AML-193 (cell line): Measurements from ENCODE around the gene OVOL1.

ENCODE experiments used
- DNase-seq, 2 experiments: peaks; one replicate each; lab custom pipeline; 2025; lab: John Stamatoyannopoulos, UW

Gene OVOL1

DNA sequence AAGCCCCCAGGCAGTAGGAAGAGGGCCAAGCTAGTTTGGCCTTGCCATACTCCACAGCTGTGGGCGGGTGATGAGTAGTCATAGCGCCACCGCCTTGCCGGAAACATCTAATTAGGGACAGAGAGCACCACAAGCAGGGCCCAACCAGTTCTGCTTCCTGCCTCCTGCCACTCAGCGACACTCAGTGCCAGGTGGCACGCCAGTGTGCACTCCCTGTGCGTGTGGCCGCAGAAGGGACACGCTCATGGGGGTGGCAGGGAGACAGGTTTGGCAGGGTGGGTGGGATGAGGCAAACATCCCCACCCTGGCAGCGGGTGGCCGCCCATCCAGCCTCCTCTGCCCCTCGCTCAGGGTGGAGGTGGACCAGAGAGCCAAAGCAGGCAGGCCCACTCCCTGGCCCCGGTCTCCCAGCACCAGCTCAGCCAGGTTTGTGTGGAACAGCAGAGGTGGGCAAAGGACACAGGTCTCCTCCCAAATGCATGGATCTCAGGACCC is 4.9 kb downstream of the OVOL1 start:
- DNase-seq: peak; percentile 10 to 28

DNA sequence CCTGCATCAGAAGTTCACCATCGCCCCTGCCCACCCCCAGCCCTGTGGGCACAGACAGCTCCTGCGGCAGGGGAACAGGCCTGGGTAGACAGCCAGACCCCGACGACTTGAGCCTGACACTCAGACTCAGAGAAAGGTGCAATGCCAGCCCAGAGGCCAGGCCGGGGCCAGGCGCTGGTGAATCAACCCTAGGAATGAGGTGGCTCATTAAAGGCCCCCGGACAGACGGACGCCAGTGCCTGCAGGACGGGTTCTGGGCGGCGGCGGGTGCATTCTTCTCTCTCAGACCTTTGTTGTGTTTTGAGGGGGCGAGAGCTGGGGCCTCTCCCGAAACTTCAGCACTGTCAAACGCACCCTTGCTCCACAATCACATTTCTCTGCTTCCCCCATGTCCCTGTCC is 5.6 kb downstream of the OVOL1 start:
- DNase-seq: no peak

GRCh38 chr11:65793144-65793581 is 6.3 kb downstream of the OVOL1 start:
- no peak for DNase-seq

DNA sequence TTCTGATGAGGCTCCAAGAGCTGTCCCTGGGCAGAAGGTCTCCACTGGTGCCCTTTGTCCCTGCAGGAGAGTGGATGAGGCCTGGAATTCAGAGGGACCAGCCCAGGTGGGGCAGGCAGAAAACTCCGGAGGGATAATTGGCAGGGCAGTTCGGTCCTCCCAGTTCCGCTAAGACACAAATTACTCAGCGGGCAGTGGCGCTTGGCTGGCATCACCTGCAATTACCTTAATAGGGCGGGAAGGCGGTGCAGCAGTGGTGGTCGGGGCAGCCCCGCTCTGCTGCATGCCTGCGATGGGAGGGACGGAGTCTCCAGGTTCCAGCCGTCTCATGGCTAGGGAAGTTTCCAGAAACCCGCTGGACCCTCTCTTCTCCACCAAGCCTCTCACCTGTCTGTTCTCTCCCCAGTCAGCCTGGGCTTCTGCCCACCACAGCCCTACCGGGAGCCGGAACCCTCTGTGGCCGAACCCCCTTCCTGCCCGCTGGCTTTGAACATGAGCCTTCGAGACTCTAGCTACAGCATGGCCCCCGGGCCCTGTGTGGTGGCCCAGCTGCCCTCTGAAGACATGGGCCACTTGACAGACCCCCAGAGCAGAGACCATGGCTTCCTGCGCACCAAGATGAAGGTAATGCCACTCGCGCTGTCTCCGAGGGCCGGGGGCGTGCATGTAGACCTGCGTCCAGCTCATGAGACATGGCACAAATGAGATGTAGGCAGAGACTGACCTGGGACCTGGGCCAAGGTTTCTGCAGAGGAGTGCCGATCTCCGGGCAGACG is 7.0 kb downstream of the OVOL1 start:
- DNase-seq: no peak

DNA sequence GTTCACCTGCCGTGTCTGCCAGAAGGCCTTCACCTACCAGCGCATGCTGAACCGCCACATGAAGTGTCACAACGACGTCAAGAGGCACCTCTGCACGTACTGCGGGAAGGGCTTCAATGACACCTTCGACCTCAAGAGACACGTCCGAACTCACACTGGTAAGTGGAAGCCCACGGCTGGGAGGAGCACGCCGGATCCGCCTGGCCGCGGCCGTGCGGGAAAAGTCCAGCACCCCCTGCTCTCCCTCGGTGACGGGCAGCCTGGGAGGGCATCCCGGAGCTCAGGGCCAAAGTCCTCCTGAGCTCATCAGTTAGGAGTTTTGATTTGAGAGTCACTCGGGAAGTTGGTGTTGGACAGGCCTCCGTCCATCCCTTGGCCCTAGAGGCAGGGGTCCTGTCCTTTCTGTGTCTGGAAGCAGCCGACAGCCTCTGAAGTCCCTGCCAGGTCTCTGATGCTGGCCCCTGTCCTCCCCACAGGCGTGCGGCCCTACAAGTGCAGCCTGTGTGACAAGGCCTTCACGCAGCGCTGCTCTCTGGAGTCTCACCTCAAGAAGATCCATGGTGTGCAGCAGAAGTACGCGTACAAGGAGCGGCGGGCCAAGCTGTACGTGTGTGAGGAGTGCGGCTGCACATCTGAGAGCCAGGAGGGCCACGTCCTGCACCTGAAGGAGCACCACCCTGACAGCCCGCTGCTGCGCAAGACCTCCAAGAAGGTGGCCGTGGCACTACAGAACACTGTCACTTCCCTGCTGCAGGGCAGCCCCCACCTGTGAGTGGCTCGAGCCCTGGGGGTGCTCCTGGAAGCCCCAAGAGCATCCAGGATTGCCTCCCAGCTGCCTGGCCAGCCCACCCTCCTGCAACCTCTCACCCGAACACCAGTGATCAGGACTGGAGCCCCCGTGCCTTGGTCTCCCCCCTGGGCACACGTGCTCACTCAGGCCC is 8.0 kb downstream of the OVOL1 start:
- DNase-seq: no peak

GRCh38 chr11:65796726-65797601 is 10.1 kb downstream of the OVOL1 start:
- DNase-seq: no peak

- no peak for DNase-seq
These were observed 10.8 kb downstream of the OVOL1 start for GRCh38 chr11:65797711-65798110.

GRCh38 chr11:65798882-65799281 is 12.0 kb downstream of the OVOL1 start:
- no peak for DNase-seq

DNA sequence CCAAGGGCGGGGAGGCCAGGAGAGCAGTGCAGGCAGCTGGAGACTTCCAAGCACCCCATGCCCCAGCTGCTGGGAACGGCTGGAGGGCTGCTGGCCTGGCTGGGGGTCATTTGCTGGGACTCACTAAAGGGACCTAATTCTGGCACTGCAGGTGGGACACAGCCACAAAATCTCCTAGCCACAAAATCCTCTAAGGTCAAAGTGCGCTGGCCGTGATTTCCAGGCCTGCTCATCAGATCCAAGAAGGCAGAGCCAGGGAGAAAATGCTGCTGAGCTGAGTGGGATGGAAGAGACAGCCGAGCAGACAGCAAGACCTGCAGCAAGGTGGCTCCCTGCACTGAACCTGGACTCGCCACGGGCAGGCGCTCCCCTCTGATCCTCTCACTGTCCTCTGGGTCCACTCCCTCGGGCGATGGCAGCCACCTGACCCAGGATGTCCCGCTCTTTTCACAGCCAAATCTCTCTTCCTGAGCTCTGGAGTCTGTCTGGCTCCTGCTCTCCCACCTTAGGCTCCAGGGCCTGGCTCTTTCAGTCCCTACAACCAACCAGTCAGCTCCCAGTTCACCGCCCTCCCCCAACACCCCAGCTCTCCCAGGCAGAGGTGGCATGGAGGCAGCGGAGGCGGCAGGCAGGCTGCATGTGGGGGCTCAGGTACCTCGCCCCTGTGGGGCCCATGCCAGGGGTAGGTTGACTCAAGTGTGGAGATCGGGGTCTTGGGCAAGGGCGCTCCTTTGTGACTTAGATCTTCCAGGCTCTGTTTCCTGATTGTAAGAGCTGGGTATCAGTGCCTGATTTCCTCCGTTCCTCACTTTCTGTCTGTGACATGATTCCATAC is 14.5 kb downstream of the OVOL1 start:
- no peak for DNase-seq

GRCh38 chr11:65802841-65803240 is 16.0 kb downstream of the OVOL1 start:
- no peak for DNase-seq

GRCh38 chr11:65803797-65804492 is 17.1 kb downstream of the OVOL1 start:
- no peak for DNase-seq

DNA sequence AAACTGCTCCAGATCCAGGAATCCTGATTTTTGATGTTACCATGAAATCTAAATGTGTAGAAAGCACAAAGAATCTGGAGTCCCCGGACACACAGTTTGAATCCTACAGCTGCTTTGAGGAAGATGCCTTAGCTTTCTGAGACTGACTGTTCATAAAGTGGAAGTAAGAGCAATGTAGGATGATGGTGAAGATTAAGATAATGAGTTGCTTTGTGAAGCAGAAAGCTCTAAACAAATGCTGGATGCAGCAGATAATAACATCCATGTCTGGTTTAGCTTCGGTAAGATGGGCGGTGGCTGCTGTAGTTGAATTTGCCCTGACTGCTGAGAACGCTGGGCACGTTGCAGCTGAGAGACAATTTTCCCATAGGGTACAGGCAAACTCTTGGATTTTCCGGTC is 20.1 kb downstream of the OVOL1 start:
- DNase-seq: no peak

DNA sequence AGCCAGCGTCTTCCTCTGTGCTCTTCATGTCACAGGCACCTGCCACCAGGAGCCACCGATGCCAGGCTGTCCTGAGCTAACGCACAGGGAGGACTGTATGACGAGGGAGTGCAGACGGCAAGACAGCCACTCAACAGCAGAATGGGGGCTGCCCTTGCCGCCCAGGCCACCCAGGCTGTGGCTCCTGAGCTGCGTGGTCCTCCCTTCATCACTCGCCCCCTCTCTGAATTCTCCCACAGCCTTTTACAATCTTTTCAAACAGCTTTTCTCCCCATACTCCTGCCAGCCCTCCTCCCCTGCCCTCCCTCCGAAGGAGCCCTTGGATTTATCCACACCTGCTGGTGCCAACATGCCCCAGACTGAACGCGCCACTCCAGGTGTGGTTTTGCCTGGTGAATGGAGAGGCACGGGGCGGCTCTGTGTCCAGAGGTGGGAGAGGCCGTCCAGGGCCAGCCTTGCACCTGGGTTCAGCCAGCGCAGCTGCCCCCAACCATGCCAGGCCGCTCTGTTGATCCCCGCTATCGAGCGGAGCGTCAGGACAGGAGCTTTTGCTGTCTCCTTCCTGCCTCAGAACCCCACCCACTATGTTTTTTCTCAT is 22.0 kb downstream of the OVOL1 start:
- DNase-seq: no peak

DNA sequence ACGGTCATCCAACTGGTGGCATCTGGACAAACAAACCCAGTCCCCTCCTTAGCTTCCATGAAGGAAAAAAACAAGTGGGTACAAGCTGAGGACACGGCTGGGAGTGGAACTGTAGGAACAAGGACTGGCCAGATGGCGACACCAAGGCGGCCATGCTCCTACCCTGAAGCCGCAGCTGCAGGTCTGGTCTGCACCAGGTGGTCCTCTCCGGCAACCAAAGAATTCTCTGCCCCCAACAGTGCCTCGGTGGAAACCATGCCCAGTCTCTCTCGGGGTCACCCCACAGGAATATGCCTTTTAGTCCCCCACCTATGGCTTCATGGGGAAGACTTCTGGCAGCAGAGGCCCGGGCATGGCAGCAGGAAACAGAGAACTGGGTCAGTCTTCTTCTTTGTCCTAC is 22.6 kb downstream of the OVOL1 start:
- no peak for DNase-seq

DNA sequence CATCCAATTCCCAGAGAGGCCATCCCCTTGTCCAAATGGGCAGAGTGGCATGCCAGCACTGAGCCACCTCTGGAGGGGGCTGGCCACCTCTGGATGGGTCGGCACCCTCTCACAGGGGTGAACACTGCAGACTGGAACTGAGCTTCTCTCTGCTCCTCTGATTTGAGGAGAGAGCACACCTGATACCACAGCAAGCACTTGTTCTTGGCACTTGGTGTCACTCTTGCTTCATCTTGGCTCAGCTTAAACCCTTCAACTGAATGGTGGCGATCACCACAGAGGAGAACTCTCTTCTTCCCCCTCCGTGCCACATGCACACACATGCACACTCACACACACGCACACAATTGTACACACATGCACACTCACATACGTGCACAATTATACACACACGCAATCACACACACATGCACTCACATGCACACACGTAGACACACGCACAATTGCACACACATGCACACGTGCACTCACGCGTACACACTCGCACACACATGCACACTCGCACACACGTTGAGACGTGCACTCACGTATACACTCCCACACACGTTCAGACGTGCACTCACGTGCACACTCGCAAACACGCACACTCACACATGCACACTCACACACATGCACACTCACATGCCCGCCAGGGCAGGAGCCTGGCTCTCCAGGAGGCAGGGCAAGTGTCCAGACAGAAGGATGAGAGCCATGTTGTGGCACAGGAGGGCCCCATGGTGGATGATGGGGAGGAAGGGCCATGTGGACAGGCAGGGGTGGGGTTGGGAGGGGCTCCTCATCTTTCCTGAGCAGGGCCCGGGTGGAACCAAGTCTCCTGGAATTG is 23.4 kb downstream of the OVOL1 start:
- DNase-seq: no peak

DNA sequence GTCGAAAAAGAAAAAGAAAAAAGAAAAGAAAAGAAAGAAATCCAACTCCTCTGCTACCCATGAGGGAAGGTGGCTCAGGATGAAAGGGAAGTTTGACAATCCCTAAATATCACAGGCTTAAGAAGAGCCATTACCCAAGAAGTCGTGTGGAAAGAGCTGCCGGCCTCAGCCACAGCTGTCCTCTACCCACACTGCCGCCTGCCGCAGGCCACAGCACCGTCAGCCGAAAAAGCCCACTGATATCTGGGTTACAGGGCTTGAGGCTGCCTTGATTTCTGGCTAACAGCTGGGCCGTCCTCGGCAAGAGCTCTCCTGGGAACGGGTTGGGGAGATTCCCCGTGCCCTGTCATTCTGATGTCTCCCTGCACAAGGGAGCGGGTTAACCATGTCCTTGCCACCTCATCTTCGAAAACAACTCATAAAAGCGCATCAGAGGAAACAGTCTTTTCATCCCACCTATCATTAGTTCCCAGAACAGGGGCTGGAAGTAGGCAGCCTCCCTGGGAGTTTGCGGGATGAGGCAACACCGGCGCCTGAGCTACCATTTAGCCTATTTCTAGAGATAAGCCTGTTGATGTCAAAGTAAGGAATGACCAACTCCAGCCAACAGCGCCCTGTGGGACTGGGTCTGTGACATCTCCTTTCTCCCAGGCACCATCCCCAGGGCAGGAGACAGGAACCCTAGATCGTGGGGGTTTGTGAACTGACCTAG is 25.1 kb downstream of the OVOL1 start:
- DNase-seq: no peak

GRCh38 chr11:65814131-65814985 is 27.5 kb downstream of the OVOL1 start:
- DNase-seq: no peak
